ENCODE results near the gene NONO.
"Not testable (repeated sequence)": the region's sequence is repeated elsewhere in the genome, so short reads cannot be mapped to it uniquely, and the experiment has no call there.

Gene NONO, protein sequence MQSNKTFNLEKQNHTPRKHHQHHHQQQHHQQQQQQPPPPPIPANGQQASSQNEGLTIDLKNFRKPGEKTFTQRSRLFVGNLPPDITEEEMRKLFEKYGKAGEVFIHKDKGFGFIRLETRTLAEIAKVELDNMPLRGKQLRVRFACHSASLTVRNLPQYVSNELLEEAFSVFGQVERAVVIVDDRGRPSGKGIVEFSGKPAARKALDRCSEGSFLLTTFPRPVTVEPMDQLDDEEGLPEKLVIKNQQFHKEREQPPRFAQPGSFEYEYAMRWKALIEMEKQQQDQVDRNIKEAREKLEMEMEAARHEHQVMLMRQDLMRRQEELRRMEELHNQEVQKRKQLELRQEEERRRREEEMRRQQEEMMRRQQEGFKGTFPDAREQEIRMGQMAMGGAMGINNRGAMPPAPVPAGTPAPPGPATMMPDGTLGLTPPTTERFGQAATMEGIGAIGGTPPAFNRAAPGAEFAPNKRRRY

DNA sequence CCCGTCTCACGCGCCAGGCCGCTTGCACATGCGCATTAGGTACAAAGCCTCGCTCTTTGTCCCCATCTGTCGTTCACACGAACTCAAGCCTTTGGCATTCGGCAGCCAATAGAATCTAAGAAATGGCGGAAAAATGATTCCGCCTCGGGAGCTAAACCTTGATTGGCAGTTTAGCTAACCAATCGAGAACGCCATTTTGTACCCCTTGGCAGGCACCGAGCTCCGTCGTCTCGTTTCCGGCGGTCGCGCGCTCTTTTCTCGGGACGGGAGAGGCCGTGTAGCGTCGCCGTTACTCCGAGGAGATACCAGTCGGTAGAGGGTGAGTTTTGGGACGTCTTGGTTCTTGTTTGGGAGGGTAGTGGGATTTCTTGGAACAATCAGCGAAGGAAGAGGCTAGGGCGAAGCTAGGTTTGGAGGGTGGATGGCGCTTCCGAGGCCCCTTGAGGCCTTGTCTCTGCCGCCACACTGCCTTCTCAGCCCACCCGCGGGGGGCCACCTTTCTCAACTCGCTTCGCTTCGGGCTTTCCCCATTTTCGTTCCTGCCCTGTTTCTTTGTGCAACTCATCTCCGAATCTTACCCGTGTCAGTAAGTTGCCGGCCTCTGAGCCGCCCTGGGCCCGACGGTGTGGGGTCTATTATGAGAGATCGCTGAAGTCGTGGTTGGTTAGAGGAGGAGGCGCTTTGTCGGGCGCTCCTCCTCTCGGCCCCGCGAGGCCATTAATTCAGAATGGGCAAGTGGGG, at the start of gene NONO:
Gene NONO, plus strand, starts transcription at position 233 of the 741 bp plus-strand sequence. CDS start 7,003 bp downstream, outside the sequence.
- DNase-seq (ENCODE audit: low spot score), result peak; percentile 95

DNA sequence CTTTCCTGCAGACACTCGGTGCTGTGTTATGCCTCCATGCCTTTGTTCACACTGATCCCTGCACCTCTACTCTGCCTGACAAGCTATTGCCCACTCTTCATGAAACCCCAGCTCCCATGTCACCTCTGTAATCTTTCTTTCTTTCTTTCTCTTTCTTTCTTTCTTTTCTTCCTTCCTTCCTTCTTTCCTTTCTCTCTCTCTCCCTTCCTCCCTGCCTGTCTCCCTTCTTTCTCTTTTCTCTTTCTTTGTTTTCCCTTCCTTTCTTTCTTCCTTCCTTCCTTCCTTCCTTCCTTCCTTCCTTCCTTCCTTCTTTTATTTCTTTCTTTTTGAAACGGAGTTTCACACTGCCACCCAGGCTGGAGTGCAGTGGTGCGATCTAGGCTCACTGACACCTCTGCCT, 48.0 kb upstream of the NONO start:
- no peak for DNase-seq (ENCODE audit: low spot score)

DNA sequence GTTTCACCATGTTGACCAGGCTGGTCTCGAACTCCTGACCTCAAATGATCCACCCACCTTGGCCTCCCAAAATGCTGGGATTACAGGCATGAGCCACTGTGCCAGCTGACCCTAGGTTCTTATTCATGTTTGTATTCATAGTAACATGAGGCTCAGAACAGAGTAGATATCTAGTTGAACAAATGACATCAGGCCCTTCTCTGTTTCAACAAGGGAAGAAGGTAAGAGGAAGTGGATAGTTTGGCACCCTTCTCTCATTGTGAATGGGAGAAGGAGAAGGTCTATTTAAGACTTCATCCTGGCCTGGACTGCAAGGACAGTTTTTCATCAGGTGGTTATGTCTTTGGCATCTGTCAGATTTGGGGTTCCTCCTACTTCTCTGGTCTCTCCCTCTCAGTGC, 46.6 kb upstream of the NONO start:
- DNase-seq (ENCODE audit: low spot score), result no peak

DNA sequence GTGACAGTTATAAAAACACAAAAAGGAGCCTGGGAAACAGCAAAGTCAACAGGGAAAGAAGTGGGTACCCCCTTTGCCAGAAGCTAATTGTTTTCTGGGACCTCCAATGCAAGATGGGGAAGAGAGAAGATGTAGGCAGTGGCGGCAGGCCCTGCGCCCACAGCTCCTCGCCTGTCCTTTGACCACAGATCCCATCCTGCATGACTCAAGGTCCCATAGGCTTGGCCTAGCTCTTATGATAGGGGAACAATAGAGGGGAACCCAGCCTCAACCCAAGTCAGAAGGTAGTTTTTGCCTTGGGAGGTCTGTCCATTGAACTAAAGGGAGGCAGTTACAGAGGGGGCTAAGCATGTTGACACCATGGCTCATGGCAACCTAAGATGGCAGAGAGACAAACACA, 43.7 kb upstream of the NONO start:
- DNase-seq (ENCODE audit: low spot score), result no peak

DNA sequence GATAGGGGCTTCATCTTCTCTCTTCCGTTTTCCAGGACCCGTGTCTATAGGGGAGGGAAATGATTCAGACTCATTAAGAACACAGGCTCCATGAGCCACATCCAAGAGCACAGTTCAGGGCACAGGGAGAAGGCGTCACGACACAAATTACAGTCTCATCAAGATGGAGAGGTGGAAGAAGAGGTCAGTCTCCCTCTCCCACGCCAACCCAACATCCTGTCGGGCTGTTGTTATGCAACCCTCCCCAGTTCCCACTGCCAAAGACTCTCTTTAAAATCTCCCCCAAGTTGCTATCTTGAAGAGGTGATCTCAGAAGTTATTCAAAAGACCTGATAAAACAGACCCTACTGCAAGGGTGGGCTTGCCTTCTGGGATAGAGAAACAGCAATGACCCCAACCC, 42.1 kb upstream of the NONO start:
- no peak for DNase-seq (ENCODE audit: low spot score)

DNA sequence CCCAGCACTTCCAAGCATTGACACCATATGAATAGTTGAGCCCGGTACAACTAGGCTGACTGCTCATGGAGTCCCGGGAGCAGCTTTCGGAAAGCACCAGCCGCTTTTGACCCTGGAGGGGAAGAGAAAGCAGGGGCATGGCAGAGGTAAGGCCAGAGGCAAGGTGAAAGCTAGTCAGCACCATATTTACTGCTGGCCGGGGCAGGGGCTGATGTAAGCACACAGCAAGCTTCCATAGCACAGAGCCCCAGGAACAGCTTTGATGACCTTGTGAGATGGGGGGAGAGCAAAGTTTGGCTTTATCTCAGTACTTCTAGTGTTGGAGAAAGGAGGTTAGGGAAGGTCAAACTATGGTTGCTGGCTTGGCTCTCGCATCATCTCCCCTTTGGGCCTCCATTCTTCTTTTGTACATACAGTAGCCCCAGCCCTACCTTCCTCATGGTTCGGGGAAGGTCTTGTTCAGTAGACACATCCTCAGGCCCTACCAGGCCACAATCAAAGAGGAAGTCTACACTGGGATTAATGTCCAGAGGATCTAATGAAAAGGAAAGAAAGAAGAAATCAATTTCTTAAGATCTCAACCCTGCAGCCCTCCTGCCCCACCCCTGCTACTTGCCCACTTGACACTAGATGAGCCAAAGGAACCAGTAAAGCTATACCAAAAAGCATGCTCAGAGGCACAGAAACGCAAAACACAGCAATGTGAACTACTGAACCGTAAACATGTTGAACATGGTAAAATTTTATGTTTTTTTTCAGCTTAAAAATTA, 38.9 kb upstream of the NONO start:
- no peak for DNase-seq (ENCODE audit: low spot score)

DNA sequence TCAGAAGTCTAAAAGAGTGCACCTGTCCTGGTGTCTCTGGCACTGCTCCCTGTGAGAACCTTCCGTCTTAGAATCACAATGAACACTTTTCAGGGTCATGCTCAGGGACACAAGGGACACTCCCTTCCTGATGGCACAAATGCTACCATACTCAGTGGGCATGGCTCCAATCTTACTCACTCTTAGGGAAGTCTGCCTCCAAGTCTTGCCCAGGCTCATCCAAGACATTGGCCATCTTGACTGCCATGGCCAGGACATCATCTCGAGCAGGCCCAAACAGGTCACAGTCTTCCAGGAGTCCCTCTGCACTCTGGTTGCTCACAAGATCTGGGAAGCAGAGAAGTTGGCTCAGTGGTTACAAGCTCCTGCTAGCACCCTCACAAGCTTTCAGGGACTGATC, 38.3 kb upstream of the NONO start:
- DNase-seq (ENCODE audit: low spot score), result no peak

DNA sequence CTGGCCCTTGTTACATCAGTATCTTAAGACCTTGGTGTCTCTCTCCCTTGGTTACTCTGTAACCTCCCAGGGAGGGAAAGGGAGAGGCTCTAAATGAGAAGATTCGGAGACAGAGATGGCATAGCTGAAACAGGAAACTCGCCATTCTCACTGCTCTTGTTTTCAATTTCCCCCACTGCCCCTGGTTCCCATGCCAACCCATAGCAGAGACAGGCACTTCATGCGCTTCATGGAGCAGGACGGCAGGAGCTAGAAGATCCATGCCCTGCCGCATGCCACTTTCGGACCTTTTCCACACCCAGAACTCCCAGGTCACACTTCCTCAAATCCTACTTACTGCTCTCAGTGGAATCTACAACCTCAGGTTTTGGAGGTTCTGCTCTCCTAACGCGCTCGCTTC, 32.6 kb upstream of the NONO start:
- DNase-seq (ENCODE audit: low spot score), result no peak

DNA sequence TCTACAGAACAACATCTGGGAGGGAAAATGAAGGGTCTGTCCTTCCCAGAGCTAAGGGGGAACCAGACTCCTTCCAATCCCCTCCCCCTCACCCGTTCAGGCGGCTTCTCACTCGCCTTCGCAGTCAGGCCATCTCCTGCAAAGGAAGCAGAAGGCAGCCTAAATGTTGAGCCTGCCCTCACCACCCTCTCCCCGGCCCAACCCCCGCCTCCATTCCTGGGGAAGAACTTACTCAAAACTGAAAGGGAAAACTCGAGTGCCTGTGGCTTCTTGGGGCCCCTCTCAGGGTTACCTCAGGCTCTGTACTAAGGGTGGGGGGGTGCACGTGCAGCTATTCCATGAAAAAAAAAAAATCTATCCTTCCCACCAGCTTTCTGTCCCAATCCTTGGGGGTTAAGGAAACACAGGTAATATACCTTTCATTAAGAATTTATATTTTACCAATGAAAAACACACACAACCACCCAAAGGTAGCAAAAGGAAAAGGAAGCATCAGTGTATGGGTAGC, 31.9 kb upstream of the NONO start:
- DNase-seq (ENCODE audit: low spot score), result no peak

DNA sequence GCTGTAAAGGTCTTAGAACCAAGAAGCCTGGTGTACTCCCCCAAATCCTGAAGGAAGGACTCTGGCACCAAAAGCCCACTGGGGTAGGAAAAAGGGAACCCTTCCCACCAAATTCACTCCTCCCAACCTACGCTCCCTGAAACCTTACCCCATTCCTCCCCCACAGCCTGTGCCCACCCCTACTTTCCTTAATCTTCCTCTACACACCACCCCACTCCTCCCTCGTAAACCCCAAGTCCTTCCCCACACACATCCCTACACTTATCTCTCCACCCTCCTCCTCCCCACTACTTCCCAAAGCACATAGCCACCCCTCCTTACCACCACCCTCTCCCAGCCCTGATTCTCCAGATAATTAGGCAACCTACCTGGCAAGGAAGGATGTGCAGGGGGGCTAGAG, 31.2 kb upstream of the NONO start:
- no peak for DNase-seq (ENCODE audit: low spot score)

DNA sequence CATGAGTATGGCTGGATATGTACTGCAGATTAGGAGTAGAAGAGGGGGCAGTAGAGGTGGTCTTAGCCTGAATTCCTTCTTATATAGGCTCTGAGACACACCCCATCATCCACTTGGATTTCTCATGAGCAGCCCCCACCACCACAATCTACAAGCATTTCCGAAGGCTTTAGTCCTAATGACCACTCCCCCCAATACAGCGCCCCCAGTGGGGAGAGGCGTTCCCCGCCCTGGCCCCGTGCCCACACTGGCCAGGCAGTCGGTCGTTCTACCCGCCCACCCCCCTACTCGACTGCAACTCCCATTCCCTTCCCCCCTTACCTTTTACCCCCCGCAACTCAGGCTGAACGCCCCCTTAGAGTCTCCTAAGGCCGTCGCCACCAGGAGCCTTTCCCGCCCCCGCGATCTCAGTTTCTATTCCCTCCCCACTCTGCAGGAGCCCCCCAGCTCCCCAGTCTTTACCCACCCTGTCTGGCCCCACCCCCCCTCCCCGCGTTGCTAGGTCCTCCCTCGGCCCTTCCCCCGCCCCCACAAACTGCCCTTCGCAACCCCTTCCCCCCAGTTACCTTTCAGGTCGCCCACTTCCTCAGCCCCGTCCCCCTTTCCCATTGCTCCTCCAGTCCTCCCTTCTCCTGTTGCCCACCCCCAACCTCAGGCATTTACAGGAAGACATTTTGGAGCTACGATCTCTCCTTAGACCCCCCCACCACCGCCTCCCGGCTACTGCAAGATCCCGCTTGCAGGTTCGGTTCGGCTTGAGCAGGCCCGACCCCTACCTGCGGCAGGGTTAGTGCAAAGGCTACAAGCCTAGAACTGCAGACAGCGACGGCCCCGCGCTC, 30.0 kb upstream of the NONO start:
- DNase-seq (ENCODE audit: low spot score), result peak; percentile 29

DNA sequence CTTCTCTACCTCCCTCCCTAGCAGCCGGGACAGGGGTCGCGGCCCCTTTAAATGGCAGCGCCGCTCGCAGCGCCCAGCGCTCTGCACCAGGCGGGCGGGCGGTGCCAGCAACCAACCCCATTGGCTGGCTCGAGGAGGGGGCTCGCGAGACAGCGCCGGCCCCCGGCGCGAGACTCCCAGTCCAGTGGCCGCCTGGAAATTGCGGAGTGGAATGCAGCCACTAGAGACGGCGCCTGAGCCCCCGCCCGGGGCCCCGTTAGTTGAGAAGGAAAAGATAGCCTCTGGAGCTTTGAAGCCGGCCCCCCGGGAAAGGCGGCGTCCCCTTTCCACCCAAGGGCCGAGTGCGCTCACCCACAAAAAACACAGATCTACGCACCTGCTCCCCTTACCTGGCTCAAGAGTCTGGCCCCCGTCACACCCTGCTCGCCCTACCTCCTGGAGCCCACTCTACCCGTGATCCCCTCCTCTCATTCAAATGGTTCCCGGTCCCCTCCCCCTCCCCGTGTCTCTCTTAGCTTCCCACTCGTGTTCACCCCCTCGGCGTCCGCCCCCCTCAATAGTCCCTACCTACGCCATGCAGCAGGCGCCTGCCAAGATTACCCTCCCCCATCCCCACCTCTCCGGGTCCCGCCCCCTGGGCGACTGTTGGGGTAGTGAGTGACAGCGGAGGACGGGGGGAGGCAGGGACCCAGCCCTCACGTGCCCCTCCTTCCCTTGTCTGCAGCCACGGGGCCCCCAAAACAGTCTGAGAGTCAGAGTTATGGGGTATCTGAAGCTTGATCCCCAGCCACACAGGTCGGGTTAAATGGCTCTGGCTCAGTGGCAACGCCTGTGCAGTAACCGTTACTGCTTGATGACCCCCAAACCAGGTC, 29.1 kb upstream of the NONO start, which contains the start of gene ZMYM3:
Gene ZMYM3, minus strand, starts transcription at position 49 of the 872 bp plus-strand sequence. CDS start 885 bp downstream, outside the sequence.
- peak; percentile 88 for DNase-seq (ENCODE audit: low spot score)

DNA sequence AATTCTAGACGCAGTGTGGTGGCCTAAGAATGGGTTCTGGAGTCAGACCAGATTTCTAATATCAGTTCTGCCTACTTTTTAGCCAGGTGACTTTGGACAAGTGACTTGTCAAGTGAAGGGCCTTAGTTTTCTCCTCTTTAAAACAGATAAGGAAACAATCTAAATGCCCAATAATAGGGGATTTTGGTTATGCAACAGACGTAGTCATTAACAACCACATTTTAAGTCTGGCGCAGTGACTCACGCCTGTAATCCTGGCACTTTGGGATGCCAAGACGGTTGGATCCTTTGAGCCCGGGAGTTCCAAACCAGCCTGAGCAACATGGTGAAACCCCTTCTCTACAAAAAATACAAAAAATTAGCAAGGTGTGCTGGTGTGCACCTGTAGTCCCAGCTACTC, 27.4 kb upstream of the NONO start:
- no peak for DNase-seq (ENCODE audit: low spot score)

DNA sequence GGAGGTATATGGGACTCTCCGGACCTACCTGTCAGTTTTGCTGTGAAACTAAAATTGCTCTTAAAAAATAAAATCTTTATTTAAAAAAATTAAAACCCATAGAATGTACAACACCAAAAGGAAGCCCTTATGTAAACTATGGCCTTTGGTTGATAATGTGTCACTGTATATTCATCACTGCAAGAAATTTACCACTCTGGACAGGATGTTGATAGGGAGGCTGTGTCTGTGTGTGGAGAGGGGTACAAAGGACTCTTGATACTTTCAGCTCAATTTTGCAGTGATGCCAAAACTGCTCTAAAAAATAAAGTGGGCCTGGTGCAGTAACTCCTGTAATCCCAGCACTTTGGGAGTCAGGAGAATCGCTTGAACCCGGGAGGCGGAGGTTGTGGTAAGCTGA, 26.6 kb upstream of the NONO start:
- DNase-seq (ENCODE audit: low spot score), result no peak

DNA sequence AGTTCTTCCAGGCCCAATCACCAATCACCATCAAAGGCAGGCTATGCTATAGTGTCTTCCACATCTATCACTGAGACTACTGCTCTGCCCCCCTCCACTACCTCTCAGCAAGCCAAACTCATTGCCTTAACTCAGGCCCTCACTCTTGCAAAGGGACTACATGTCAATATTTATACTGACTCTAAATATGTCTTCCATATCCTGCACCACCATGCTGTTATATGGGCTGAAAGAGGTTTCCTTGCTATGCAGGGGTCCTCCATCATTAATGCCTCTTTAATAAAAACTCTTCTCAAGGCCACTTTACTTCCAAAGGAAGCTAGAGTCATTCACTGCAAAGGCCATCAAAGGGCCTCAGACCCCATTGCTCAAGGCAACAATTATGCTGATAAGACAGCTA, 14.8 kb upstream of the NONO start:
- not testable (repeated sequence) for DNase-seq (ENCODE audit: low spot score)

DNA sequence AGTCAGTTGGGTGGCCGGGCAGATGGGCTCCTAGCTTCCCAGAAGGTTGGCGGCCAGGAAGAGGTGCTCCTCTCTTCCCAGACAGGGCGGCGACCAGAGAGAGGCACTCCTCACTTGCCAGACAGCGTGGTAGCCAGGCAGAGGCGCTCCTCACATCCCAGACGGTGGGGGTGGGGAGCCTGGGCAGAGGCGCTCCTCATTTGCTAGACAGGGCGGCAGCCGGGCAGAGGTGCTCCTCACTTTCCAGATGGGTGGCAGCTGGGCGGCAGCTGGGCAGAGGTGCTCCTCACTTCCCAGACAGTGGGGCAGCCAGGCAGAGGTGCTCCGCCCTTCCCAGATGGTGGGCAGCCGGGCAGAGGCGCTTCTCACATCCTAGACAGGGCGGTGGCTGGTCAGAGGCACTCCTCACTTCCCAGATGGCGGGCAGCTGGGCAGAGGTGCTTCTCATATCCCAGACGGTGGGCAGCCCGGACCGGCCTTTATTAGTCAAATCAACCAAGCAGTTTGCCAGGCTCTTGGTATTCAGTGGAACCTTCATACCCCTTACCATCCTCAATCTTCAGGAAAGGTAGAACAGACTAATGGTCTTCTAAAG, 13.5 kb upstream of the NONO start:
- no peak for DNase-seq (ENCODE audit: low spot score)

DNA sequence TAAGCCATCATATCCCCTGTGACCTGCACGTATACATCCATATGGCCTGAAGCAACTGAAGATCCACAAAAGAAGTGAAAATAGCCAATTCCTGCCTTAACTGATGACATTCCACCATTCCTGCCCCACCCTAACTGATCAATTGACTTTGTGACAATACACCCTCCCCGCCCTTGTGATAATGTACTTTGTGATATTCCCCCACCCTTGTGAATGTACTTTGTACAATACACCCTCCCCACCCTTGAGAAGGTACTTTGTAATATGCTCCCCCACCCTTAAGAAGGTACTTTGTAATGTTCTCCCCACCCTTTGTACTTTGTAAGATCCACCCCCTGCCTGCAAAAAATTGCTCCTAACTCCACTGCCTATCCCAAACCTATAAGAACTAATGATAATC, 11.1 kb upstream of the NONO start:
- not testable (repeated sequence) for DNase-seq (ENCODE audit: low spot score)

DNA sequence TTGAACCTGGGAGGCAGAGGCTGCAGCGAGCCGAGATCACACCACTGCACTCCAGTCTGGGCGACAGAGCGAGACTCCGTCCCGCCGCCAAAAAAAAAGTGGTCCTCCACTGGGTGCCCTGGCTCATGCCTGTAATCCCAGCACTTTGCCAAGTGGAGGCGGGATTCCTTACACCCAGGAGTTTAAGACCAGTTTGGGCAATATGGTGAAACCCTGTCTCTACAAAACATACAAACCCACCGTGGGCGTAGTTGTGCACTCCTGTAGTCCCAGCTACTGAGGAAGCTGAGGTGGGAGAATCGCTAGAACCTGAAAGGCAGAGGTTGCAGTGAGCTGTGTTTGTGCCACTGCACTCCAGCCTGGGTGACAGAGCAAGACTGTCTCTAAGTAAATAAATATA, 2.1 kb upstream of the NONO start:
- not testable (repeated sequence) for DNase-seq (ENCODE audit: low spot score)

DNA sequence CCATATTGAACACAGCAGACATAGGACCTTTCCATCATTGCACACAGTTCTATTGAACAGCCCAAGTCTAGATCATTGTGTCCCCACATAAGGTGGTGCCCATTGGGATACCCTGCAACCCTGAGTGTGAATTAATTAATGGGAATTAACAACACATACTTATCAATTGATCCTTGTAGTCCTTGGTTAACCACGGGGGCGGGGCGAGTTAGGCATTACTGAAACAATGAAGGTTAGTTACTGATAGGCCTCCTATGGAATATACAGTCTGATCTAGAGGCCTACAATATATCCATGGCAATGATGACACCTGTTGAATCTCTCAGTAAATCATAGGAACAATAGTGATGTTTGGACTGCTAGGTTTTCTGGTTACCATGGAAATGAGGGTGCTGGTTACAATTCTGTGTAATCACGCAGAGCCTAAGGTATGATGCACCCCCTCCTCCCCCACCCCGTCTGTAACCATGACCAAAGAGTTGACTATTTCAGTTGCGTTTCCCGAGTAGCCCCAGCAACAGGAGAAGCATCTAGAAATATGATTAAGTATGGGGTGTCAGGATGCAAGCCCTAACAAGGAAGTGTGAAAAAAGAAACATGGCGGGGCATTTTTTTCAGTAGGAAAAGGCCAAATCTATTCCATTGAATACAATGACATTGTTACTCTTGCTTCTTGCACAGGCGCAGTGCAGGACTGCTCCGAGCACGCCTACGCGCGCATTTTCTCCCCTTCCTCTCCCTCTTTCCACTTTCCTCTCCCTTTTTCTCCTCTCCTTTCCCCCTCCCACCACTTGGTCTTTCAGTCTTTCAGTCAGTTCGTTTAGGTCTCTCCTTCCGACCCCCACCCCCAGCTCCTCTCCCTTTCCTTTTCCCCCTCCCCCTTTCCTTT, 677 bp upstream of the NONO start:
- no peak for DNase-seq (ENCODE audit: low spot score)
